GM12864 (cell line): ENCODE data around the gene CDK5R1.

Experiments
- DNase-seq: peaks from one replicate; pipeline ENCODE4 v3.0.0-alpha.2; 2011; ENCODE audit warnings: low read depth
- H3K4me3 ChIP-seq: 2 replicates; pipeline ENCODE4 v1.5.1; 2011; ENCODE audit warnings: mild to moderate bottlenecking, low read depth, low read length, control low read depth
- CTCF ChIP-seq: IDR thresholded peaks from 2 replicates; pipeline ENCODE4 v1.5.1; 2011; ENCODE audit warnings: low read depth, mild to moderate bottlenecking, moderate library complexity, low read length, control low read depth, inconsistent platforms; ENCODE audit errors: missing control alignments

The CDK5R1 gene

GRCh38 chr17:32486701-32487472 lies at the start of gene CDK5R1:
CDK5R1 (plus strand) TSS chr17:32486993; CDS start chr17:32487621, 628 bp downstream.
- no peak for TF ChIP-seq CTCF
- peak within 1 kb of the TSS; percentile 94 for H3K4me3 ChIP-seq
- DNase-seq: no peak

- TF ChIP-seq CTCF: no peak
- no peak for DNase-seq
- H3K4me3 ChIP-seq: no peak overlapping the region
Observed at GRCh38 chr17:32440722-32441121, 46.1 kb upstream of the CDK5R1 start.

DNA sequence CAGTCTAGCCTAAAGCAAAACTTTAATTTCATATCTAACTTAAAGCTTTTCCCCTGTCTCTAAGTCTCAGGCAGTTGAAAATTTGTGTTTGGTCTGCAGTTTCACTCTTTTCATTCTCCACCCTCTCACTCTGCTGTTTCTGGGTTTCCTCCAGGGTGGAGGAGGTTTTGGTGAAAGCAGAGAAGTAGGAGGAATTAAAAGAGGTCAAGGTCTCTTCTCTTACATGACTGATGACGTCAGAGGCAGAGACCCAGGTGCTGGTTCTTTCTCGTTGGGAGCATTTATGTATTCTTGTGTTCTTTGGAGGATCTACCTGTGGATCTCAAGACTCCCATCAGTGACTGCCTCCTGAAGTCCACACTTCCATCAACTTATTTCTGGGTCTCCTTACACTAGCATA lies 44.9 kb upstream of the CDK5R1 start:
- no peak for TF ChIP-seq CTCF
- no peak overlapping the region for H3K4me3 ChIP-seq
- no peak for DNase-seq

DNA sequence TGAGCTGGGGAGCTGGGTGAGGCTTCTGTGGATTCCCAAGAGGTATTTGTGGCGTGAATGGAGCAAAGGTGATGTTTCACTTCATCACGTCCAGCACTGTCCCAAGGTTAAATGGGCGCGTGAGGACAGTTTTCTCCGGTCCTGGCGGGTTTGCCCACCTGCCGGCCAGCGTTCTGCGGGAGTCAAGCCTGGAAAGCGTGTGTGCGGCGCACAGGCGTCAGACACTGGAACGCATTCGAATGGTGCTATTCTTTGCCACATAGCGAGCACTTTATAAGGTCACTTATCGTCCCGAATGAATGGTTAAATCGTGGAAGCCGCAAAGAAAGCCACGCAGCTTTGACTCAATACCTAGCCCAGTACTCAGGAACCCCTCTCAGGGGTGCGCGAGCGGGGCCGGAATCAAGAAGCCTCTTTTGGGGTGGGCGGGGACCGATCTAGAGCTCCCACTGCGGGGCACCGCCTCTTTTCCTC lies 42.9 kb upstream of the CDK5R1 start:
- no peak for TF ChIP-seq CTCF
- no peak for DNase-seq
- H3K4me3 ChIP-seq: peak overlapping the region; percentile 54

DNA sequence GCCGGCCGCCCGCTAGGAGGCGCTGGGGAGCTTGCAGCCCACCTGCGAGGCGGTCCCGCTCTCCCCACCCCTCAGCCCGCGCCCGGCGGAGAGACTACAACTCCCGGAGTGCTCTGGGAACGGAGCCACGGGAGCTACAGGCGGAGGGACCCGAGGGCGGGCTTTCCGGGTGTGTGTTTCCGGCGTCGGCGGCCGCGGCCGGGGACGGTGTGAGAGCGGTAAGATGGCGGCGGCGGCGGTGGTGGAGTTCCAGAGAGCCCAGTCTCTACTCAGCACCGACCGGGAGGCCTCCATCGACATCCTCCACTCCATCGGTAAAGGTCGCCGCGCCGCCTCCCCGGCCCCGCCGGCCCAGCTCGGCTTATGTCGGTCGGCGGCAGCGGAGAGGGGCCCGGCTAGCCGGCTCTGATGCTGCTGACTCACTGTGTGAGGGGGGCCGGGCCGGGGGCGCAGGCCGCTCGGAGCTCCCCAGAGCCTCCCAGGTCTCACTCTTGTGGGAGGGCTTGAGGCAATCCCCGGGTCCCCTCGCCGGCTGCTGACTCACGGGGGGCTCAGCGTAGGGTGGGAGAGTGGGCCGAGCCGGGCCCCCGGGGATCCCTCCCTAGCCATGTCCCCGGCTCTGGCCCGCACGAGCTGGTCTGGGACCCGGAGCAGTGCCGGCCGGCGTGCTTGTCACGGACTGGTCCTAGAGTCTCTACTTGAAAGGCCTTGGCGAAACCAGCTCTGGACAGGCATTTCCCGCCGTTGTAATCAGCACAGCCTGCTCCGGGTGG lies 42.3 kb upstream of the CDK5R1 start, which contains the start of gene PSMD11:
Gene PSMD11 (plus strand): TSS at position 210 of the 773 bp plus-strand sequence. CDS start 14 bp downstream, at position 224.
- peak; percentile 90 for TF ChIP-seq CTCF
- DNase-seq: peak; percentile 84
- peak within 1 kb of the TSS; percentile 65 for H3K4me3 ChIP-seq

DNA sequence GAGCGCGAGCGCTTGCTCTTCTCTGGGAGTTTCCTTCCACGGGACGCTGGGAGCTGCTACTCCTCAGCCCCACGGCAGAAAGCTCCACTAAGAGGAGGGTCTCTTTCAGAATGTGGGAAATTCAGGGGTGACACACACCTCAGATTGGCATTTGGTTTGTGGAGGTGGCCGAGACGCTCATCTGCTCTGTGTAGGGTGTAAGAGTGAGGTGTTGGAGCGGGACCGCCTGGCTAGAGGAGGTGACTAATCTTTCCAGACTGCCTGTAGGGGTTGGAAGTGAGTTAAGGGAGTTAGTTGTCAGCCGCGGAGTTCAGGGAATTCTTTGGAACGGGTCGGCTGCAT lies 41.7 kb upstream of the CDK5R1 start:
- DNase-seq: no peak
- H3K4me3 ChIP-seq: peak overlapping the region; percentile 65

More for the DNA sequence above, 41.7 kb upstream of the CDK5R1 start:
- no peak for TF ChIP-seq CTCF
